Measurements from ENCODE around the gene LRMDA. TPM values are rescaled to one million over a fixed set of nuclear protein-coding genes. Genes with fewer than 3 reads are reported as not detected.

Gene LRMDA
- total RNA-seq, 1 donor from 2014 or later = 18.7 TPM

- Histone ChIP-seq H3K36me3 (ENCODE audit: control insufficient read depth, insufficient read depth, low read length) (no peaks in the 10 kb centered on the region), H3K27me3 (ENCODE audit: control insufficient read depth, insufficient read depth, low read length) (no peaks in the 10 kb centered on the region), H3K4me3 (ENCODE audit: low read depth, low read length) (no peak overlapping the region)
- peak; percentile 64 for DNase-seq (ENCODE audit: low read depth)
- TF ChIP-seq, protein P1, sequence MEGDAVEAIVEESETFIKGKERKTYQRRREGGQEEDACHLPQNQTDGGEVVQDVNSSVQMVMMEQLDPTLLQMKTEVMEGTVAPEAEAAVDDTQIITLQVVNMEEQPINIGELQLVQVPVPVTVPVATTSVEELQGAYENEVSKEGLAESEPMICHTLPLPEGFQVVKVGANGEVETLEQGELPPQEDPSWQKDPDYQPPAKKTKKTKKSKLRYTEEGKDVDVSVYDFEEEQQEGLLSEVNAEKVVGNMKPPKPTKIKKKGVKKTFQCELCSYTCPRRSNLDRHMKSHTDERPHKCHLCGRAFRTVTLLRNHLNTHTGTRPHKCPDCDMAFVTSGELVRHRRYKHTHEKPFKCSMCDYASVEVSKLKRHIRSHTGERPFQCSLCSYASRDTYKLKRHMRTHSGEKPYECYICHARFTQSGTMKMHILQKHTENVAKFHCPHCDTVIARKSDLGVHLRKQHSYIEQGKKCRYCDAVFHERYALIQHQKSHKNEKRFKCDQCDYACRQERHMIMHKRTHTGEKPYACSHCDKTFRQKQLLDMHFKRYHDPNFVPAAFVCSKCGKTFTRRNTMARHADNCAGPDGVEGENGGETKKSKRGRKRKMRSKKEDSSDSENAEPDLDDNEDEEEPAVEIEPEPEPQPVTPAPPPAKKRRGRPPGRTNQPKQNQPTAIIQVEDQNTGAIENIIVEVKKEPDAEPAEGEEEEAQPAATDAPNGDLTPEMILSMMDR (IDR thresholded peaks at IDR 0.05; ENCODE audit: insufficient read depth, low read length, poor library complexity, severe bottlenecking) = no peak
Observed at GRCh38 chr10:76428551-76429367, 997.3 kb downstream of the LRMDA start.

- TF ChIP-seq, protein P1 (IDR thresholded peaks at IDR 0.05; ENCODE audit: insufficient read depth, low read length, poor library complexity, severe bottlenecking) = no peak
- Histone ChIP-seq H3K27me3 (ENCODE audit: control insufficient read depth, insufficient read depth, low read length) (no peaks in the 10 kb centered on the region), H3K4me3 (ENCODE audit: low read depth, low read length) (no peak overlapping the region), H3K36me3 (ENCODE audit: control insufficient read depth, insufficient read depth, low read length) (no peaks in the 10 kb centered on the region)
- DNase-seq (ENCODE audit: low read depth) = no peak
Observed at GRCh38 chr10:76429368-76430060, 998.1 kb downstream of the LRMDA start.

- TF ChIP-seq, protein P1 (IDR thresholded peaks at IDR 0.05; ENCODE audit: insufficient read depth, low read length, poor library complexity, severe bottlenecking) = no peak
- Histone ChIP-seq H3K4me3 (ENCODE audit: low read depth, low read length) (no peak overlapping the region), H3K27me3 (ENCODE audit: control insufficient read depth, insufficient read depth, low read length) (no peaks in the 10 kb centered on the region), H3K36me3 (ENCODE audit: control insufficient read depth, insufficient read depth, low read length) (no peaks in the 10 kb centered on the region)
- DNase-seq (ENCODE audit: low read depth) = no peak
Observed at GRCh38 chr10:76430061-76430645, 998.7 kb downstream of the LRMDA start.

- DNase-seq (ENCODE audit: low read depth) = no peak
- no peaks in the 10 kb centered on the region for H3K36me3 ChIP-seq (ENCODE audit: control insufficient read depth, insufficient read depth, low read length)
- TF ChIP-seq, protein P1 (IDR thresholded peaks at IDR 0.05; ENCODE audit: insufficient read depth, low read length, poor library complexity, severe bottlenecking) = no peak
- H3K27me3 ChIP-seq (ENCODE audit: control insufficient read depth, insufficient read depth, low read length) = no peaks in the 10 kb centered on the region
- no peak overlapping the region for H3K4me3 ChIP-seq (ENCODE audit: low read depth, low read length)
Observed at GRCh38 chr10:76432016-76433012, 1000.9 kb downstream of the LRMDA start.

- H3K4me3 ChIP-seq (ENCODE audit: low read depth, low read length) = no peak overlapping the region
- TF ChIP-seq, protein P1 (IDR thresholded peaks at IDR 0.05; ENCODE audit: insufficient read depth, low read length, poor library complexity, severe bottlenecking) = no peak
- no peaks in the 10 kb centered on the region for H3K27me3 ChIP-seq (ENCODE audit: control insufficient read depth, insufficient read depth, low read length)
- no peaks in the 10 kb centered on the region for H3K36me3 ChIP-seq (ENCODE audit: control insufficient read depth, insufficient read depth, low read length)
- DNase-seq (ENCODE audit: low read depth) = no peak
Observed at GRCh38 chr10:76433161-76434005, 1002.0 kb downstream of the LRMDA start.
